Astrocyte of the cerebellum (primary cell): ENCODE data around the gene FBXL20.
"Not testable (repeated sequence)": the region's sequence is repeated elsewhere in the genome, so short reads cannot be mapped to it uniquely, and the experiment has no call there.

Source experiments
- DNase-seq: peaks from one replicate; pipeline ENCODE4 v3.0.0-alpha.2; 2011; ENCODE audit warnings: low read depth
- H3K4me3 ChIP-seq: 2 replicates; pipeline ENCODE4 v1.5.1; 2011; ENCODE audit warnings: mild to moderate bottlenecking, low read depth, low read length, moderate library complexity
- CTCF ChIP-seq: IDR thresholded peaks from 2 replicates; pipeline ENCODE4 v1.5.1; 2012; ENCODE audit warnings: low read length, low read depth, moderate library complexity, mild to moderate bottlenecking; ENCODE audit errors: missing control alignments
- in situ Hi-C: cut with HindIII; loops from 2 replicates; pipeline ENCODE4 v1.10.0; 2017; ENCODE audit warnings: low sequenced_read_pairs

The FBXL20 gene

GRCh38 chr17:39401412-39402243 is at the start of gene FBXL20:
Gene FBXL20 (minus strand): TSS chr17:39401626. CDS start chr17:39401402, 224 bp downstream.
- TF ChIP-seq CTCF = no peak
- peak; percentile 70 for DNase-seq
- H3K4me3 ChIP-seq = peak within 1 kb of the TSS; percentile 96
- in situ Hi-C loops = no loop called here

- H3K4me3 ChIP-seq = peak within 1 kb of the TSS; percentile 98
- in situ Hi-C loops = no loop called here
- DNase-seq = peak; percentile 97
- TF ChIP-seq CTCF = no peak
Measured at GRCh38 chr17:39450847-39451581, 49.6 kb upstream of the FBXL20 start, which contains the start of gene MED1. Gene MED1 (minus strand): TSS chr17:39451263. CDS start chr17:39451062, 201 bp downstream.

- no peak for DNase-seq
- in situ Hi-C loops = no loop called here
- peak overlapping the region; percentile 98 for H3K4me3 ChIP-seq
- TF ChIP-seq CTCF = no peak
Measured at GRCh38 chr17:39450051-39450450, 48.6 kb upstream of the FBXL20 start.

- no peak for DNase-seq
- no peak for TF ChIP-seq CTCF
- in situ Hi-C loops = no loop called here
- no peak overlapping the region for H3K4me3 ChIP-seq
Measured at GRCh38 chr17:39447561-39447960, 46.1 kb upstream of the FBXL20 start.

- H3K4me3 ChIP-seq = no peak overlapping the region
- TF ChIP-seq CTCF = no peak
- in situ Hi-C loops = no loop called here
- no peak for DNase-seq
Measured at GRCh38 chr17:39443326-39443725, 41.9 kb upstream of the FBXL20 start.

GRCh38 chr17:39439868-39440267 is 38.4 kb upstream of the FBXL20 start:
- DNase-seq, in situ Hi-C loops, H3K4me3 ChIP-seq: not testable (repeated sequence)

GRCh38 chr17:39429600-39429999 is 28.2 kb upstream of the FBXL20 start:
- in situ Hi-C loops = no loop called here
- DNase-seq = no peak
- TF ChIP-seq CTCF = no peak
- H3K4me3 ChIP-seq = no peak overlapping the region
